Fibroblast of skin of right quadriceps (primary cell): ENCODE data around the gene CHRNA4.
A peak's percentile ranks its signal among the peaks of the same experiment; 100 is the strongest.

ENCODE experiments used
- DNase-seq: peaks from one replicate; pipeline ENCODE4 v3.0.0-alpha.2; 2013

The CHRNA4 gene

GRCh38 chr20:63318391-63319163 lies 42.6 kb downstream of the CHRNA4 start:
- no peak for DNase-seq

- DNase-seq, result no peak
These were observed 43.4 kb downstream of the CHRNA4 start for GRCh38 chr20:63317601-63318291.

GRCh38 chr20:63317061-63317460 lies 44.1 kb downstream of the CHRNA4 start:
- no peak for DNase-seq

GRCh38 chr20:63316502-63316921 lies 44.6 kb downstream of the CHRNA4 start:
- no peak for DNase-seq

- no peak for DNase-seq
These were observed 45.2 kb downstream of the CHRNA4 start for GRCh38 chr20:63315731-63316491.

- no peak for DNase-seq
These were observed 45.9 kb downstream of the CHRNA4 start for GRCh38 chr20:63315240-63315689.

- no peak for DNase-seq
These were observed 46.4 kb downstream of the CHRNA4 start for GRCh38 chr20:63314566-63315239.

- DNase-seq, result no peak
These were observed 47.1 kb downstream of the CHRNA4 start for GRCh38 chr20:63314015-63314471.

GRCh38 chr20:63313349-63314014 lies 47.7 kb downstream of the CHRNA4 start:
- no peak for DNase-seq

- no peak for DNase-seq
These were observed 48.3 kb downstream of the CHRNA4 start for GRCh38 chr20:63312690-63313348.

GRCh38 chr20:63312273-63312672 lies 48.9 kb downstream of the CHRNA4 start:
- DNase-seq, result no peak

GRCh38 chr20:63311833-63312243 lies 49.3 kb downstream of the CHRNA4 start:
- DNase-seq, result no peak

GRCh38 chr20:63311186-63311832 lies 49.8 kb downstream of the CHRNA4 start:
- DNase-seq, result no peak

- DNase-seq, result peak; percentile 12
These were observed 50.7 kb downstream of the CHRNA4 start for GRCh38 chr20:63310265-63310991.

GRCh38 chr20:63309261-63310071 lies 51.7 kb downstream of the CHRNA4 start:
- no peak for DNase-seq

- no peak for DNase-seq
These were observed 52.8 kb downstream of the CHRNA4 start for GRCh38 chr20:63308218-63308911.

GRCh38 chr20:63307538-63308217 lies 53.5 kb downstream of the CHRNA4 start:
- DNase-seq, result no peak
